Mesenchymal stem cell (in vitro differentiated cells and primary cell): ENCODE data around the gene ZSCAN12.
"Not testable (repeated sequence)": the region's sequence is repeated elsewhere in the genome, so short reads cannot be mapped to it uniquely, and the experiment has no call there.

Experiments
- DNase-seq: peaks from one replicate; pipeline ENCODE4 v3.0.0-alpha.2; 2013
- H2AFZ ChIP-seq: one replicate; pipeline ENCODE4 v1.6.1; 2013; ENCODE audit warnings: low read depth, mild to moderate bottlenecking, control low read depth, inconsistent platforms, low read length, moderate library complexity
- H2AK5ac ChIP-seq: 2 replicates; pipeline ENCODE4 v1.6.1; 2013; ENCODE audit warnings: low read length, moderate library complexity, mild to moderate bottlenecking, inconsistent platforms; ENCODE audit not compliant: severe bottlenecking
- H2BK120ac ChIP-seq: one replicate; pipeline ENCODE4 v1.6.1; 2013; ENCODE audit warnings: low read depth, mild to moderate bottlenecking, inconsistent platforms, low read length, moderate library complexity
- H2BK12ac ChIP-seq, 2 experiments: one replicate each; pipeline ENCODE4 v1.6.1; 2013; ENCODE audit warnings: inconsistent platforms in 2 of 2, low read length in 2 of 2, mild to moderate bottlenecking in 2 of 2, moderate library complexity in 2 of 2, control low read depth in 1 of 2
- H2BK15ac ChIP-seq: one replicate; pipeline ENCODE4 v1.6.1; 2013; ENCODE audit warnings: mild to moderate bottlenecking, low read depth, inconsistent platforms; ENCODE audit not compliant: poor library complexity, severe bottlenecking
- H2BK5ac ChIP-seq: 2 replicates; pipeline ENCODE4 v1.6.1; 2013; ENCODE audit warnings: low read depth, mild to moderate bottlenecking, low read length, control low read depth, inconsistent platforms; ENCODE audit not compliant: poor library complexity, severe bottlenecking
- H3K14ac ChIP-seq, 2 experiments: one replicate each; pipeline ENCODE4 v1.6.1; 2013; ENCODE audit warnings: inconsistent platforms in 2 of 2, low read length in 2 of 2, control low read depth in 1 of 2, mild to moderate bottlenecking in 1 of 2, moderate library complexity in 1 of 2
- H3K18ac ChIP-seq, 2 experiments: one replicate each; pipeline ENCODE4 v1.6.1; 2013; ENCODE audit warnings: inconsistent platforms in 2 of 2, low read length in 2 of 2, control low read depth in 1 of 2, low read depth in 1 of 2, mild to moderate bottlenecking in 1 of 2
- H3K23ac ChIP-seq, 2 experiments: one replicate each; pipeline ENCODE4 v1.6.1; 2013; ENCODE audit warnings: inconsistent platforms in 2 of 2, low read length in 2 of 2, mild to moderate bottlenecking in 2 of 2, moderate library complexity in 2 of 2, control low read depth in 1 of 2
- H3K27ac ChIP-seq: 2 replicates; pipeline ENCODE4 v1.5.1; 2013; ENCODE audit warnings: mild to moderate bottlenecking, moderate library complexity, low read length, control low read depth, inconsistent platforms; ENCODE audit not compliant: poor library complexity, severe bottlenecking
- H3K27me3 ChIP-seq, 2 experiments: 2 replicates each; pipeline versions ENCODE4 v1.6.1 to v1.7.0; 2013; ENCODE audit warnings: low read length in 2 of 2, mild to moderate bottlenecking in 2 of 2, moderate library complexity in 2 of 2, control low read depth in 1 of 2, inconsistent platforms in 1 of 2; ENCODE audit not compliant: control insufficient read depth in 1 of 2, insufficient read depth in 1 of 2
- H3K36me3 ChIP-seq, 2 experiments: 2 replicates each; pipeline versions ENCODE4 v1.6.1 to v1.7.0; 2013; ENCODE audit warnings: low read length in 2 of 2, control low read depth in 1 of 2, inconsistent platforms in 1 of 2, low read depth in 1 of 2, mild to moderate bottlenecking in 1 of 2; ENCODE audit not compliant: insufficient read depth in 2 of 2, control insufficient read depth in 1 of 2
- H3K4ac ChIP-seq, 2 experiments: one replicate each; pipeline ENCODE4 v1.6.1; 2013; ENCODE audit warnings: inconsistent platforms in 2 of 2, low read length in 2 of 2, mild to moderate bottlenecking in 2 of 2, moderate library complexity in 2 of 2, control low read depth in 1 of 2, low read depth in 1 of 2
- H3K4me1 ChIP-seq: 2 replicates; pipeline ENCODE4 v1.6.1; 2013; ENCODE audit warnings: low read depth, low read length, control low read depth; ENCODE audit not compliant: control insufficient read depth, insufficient read depth
- H3K4me2 ChIP-seq: 2 replicates; pipeline ENCODE4 v1.6.1; 2013; ENCODE audit warnings: low read length, mild to moderate bottlenecking, inconsistent platforms; ENCODE audit not compliant: poor library complexity, severe bottlenecking
- H3K4me3 ChIP-seq, 2 experiments: 2 replicates each; pipeline versions ENCODE4 v1.5.1 to v1.7.0; 2013; ENCODE audit warnings: low read length in 2 of 2, mild to moderate bottlenecking in 2 of 2, control low read depth in 1 of 2, low read depth in 1 of 2; ENCODE audit not compliant: insufficient read depth in 1 of 2
- H3K79me1 ChIP-seq: replicated peaks from 2 replicates; pipeline ENCODE4 v1.6.1; 2013; ENCODE audit warnings: mild to moderate bottlenecking, control low read depth, low read length, inconsistent platforms; ENCODE audit not compliant: poor library complexity, severe bottlenecking
- H3K9ac ChIP-seq: 2 replicates; pipeline ENCODE4 v1.7.0; 2013; ENCODE audit warnings: mild to moderate bottlenecking, low read length, moderate library complexity
- H3K9me3 ChIP-seq: 2 replicates; pipeline ENCODE4 v1.7.0; 2013; ENCODE audit warnings: mild to moderate bottlenecking, low read length; ENCODE audit not compliant: control insufficient read depth
- H4K8ac ChIP-seq: one replicate; pipeline ENCODE4 v1.6.1; 2013; ENCODE audit warnings: inconsistent platforms, mild to moderate bottlenecking, low read length, moderate library complexity
- H4K91ac ChIP-seq: one replicate; pipeline ENCODE4 v1.6.1; 2013; ENCODE audit warnings: mild to moderate bottlenecking, low read length, inconsistent platforms
- WGBS: methylation state at CpG from one replicate; pipeline ENCODE4 v1.1.7; 2013; ENCODE audit warnings: mixed read lengths; 5-methylcytosine and 5-hydroxymethylcytosine counted together

ZSCAN12 gene

GRCh38 chr6:28444759-28445158 is 45.2 kb upstream of the ZSCAN12 start:
- H3K27me3 ChIP-seq: not testable (repeated sequence)
- 93% methylated on average over 3 of the region's 3 CpGs for WGBS

DNA sequence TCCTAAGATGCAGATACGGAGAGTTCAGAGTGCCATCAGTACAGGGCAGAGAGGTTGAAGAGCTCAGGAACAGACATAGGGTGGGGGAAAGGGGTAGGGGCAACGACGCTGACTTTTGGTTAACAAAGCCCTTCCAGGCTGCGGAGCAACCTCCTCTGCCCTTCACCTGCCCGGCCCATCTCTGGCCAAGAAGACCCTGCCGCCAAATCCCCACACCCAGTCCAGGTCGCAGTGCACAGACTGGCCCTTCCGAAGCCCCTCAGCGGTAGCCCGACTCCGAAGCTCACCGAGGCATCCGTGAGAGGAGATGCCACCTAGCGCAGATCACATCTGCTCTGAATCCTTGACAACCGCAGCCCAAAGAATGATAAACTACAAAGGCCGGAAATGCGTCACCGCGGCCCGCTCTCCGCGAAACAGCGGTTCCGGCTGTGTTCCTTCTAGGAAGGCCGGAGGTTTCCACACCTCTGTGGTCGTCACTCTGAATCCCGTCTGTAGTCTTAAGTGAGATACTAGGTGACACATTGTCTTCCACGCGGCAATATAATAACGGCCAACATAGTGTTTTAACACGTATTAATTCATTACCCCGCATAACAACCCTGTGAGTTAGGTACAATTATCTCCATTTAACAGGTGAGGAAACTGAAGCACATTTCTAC is 43.7 kb upstream of the ZSCAN12 start, which contains the start of gene ZSCAN23:
Gene ZSCAN23, minus strand, starts transcription at position 380 of the 662 bp plus-strand sequence. CDS start 7,225 bp downstream, outside the sequence.
- Histone ChIP-seq H3K4me2 (peak within 1 kb of the TSS; percentile 77), H3K79me1 (peaks cover 22% of the 10 kb centered on the region), H3K36me3 (peaks cover 0 to 6% of the 10 kb centered on the region in 2 experiments), H3K18ac (peak within 1 kb of the TSS; percentile 79 to 98), H3K4ac (peak within 1 kb of the TSS in 1 of 2 experiments; percentile 1), H3K4me3 (peak within 1 kb of the TSS; percentile 96 to 98), H4K8ac (peak within 1 kb of the TSS; percentile 100), H3K9me3 (no peaks in the 10 kb centered on the region), H3K27ac (peak within 1 kb of the TSS; percentile 45), H2BK12ac (no peak within 1 kb of the TSS), H2AK5ac (peak within 1 kb of the TSS; percentile 70), H3K9ac (peak within 1 kb of the TSS; percentile 96), H2BK15ac (no peak within 1 kb of the TSS), H2BK120ac (no peak within 1 kb of the TSS), H3K23ac (no peak within 1 kb of the TSS), H3K27me3 (no peaks in the 10 kb centered on the region), H4K91ac (peak within 1 kb of the TSS; percentile 61), H3K14ac (peak within 1 kb of the TSS; percentile 74 to 94), H2AFZ (peak within 1 kb of the TSS; percentile 91), H3K4me1 (peaks cover 2% of the 10 kb centered on the region), H2BK5ac (no peak within 1 kb of the TSS)
- DNase-seq: peak; percentile 90
- 2% methylated on average over 32 of the region's 32 CpGs for WGBS

More at GRCh38 chr6:28444759-28445158, 45.2 kb upstream of the ZSCAN12 start:
- not testable (repeated sequence) for H3K9ac ChIP-seq, H4K8ac ChIP-seq, H3K36me3 ChIP-seq, H3K18ac ChIP-seq, H3K4me1 ChIP-seq, H2BK12ac ChIP-seq, H2BK15ac ChIP-seq, H3K23ac ChIP-seq, H3K4me2 ChIP-seq, H3K4ac ChIP-seq, H2BK5ac ChIP-seq, H4K91ac ChIP-seq, H2AFZ ChIP-seq, H3K14ac ChIP-seq, H2AK5ac ChIP-seq, H3K4me3 ChIP-seq, H3K27ac ChIP-seq, H2BK120ac ChIP-seq, H3K9me3 ChIP-seq
- H3K79me1 ChIP-seq: peaks cover 21% of the 10 kb centered on the region
- DNase-seq: peak; percentile 4

DNA sequence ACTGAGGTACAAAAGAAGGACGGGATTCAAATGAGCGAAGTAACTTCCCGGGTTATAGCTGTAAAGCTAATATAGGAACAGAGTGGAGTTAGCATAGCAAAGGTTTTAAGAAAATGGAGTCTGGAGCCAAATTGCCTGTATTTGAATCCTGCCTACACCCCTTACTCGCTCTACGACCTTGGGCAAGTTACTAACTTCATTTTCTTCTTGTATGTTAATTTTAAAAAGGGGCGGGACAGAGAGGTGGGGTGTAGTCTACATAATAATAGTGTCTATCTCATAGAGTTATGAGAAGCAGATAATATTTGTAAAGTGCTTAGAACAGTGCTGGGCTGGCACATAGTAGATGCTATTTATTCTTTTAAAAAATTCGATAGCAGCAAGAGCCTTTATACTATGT is 43.0 kb upstream of the ZSCAN12 start:
- Histone ChIP-seq H2BK120ac (no peak overlapping the region), H4K91ac (no peak overlapping the region), H3K4me2 (peak overlapping the region; percentile 54), H3K23ac (no peak overlapping the region), H2AK5ac (no peak overlapping the region), H3K27me3 (no peaks in the 10 kb centered on the region), H3K9ac (peak overlapping the region; percentile 96), H3K4me1 (peaks cover 2% of the 10 kb centered on the region), H3K79me1 (peaks cover 22% of the 10 kb centered on the region), H3K27ac (no peak overlapping the region), H3K9me3 (no peaks in the 10 kb centered on the region), H3K4ac (no peak overlapping the region), H3K36me3 (peaks cover 0 to 6% of the 10 kb centered on the region in 2 experiments), H4K8ac (no peak overlapping the region), H3K4me3 (peak overlapping the region in 1 of 2 experiments; percentile 96), H2BK5ac (no peak overlapping the region), H2AFZ (no peak overlapping the region), H3K18ac (no peak overlapping the region), H2BK15ac (no peak overlapping the region), H2BK12ac (no peak overlapping the region), H3K14ac (no peak overlapping the region)
- DNase-seq: no peak
- 58% methylated on average over 6 of the region's 7 CpGs for WGBS

GRCh38 chr6:28436404-28436803 is 36.9 kb upstream of the ZSCAN12 start:
- DNase-seq: no peak
- Histone ChIP-seq H3K79me1 (peaks cover 25% of the 10 kb centered on the region), H2BK15ac (no peak overlapping the region), H3K4me2 (no peak overlapping the region), H2AK5ac (no peak overlapping the region), H2BK12ac (no peak overlapping the region), H2BK120ac (no peak overlapping the region), H2AFZ (no peak overlapping the region), H3K23ac (no peak overlapping the region), H3K9me3 (no peaks in the 10 kb centered on the region), H4K91ac (no peak overlapping the region), H3K4me3 (no peak overlapping the region), H4K8ac (no peak overlapping the region), H3K18ac (no peak overlapping the region), H3K4me1 (no peaks in the 10 kb centered on the region), H3K4ac (no peak overlapping the region), H3K27me3 (no peaks in the 10 kb centered on the region), H2BK5ac (no peak overlapping the region), H3K9ac (no peak overlapping the region), H3K14ac (no peak overlapping the region), H3K27ac (no peak overlapping the region), H3K36me3 (peaks cover 11 to 28% of the 10 kb centered on the region in 2 experiments)
- 95% methylated on average over 3 of the region's 3 CpGs for WGBS
